ENCODE data around the gene STXBP3. TPM values are rescaled to one million over a fixed set of nuclear protein-coding genes. Genes with fewer than 3 reads are reported as not detected.
A peak's percentile ranks its signal among the peaks of the same experiment; 100 is the strongest.
"Not testable (repeated sequence)": the region's sequence is repeated elsewhere in the genome, so short reads cannot be mapped to it uniquely, and the experiment has no call there.

The STXBP3 gene, protein sequence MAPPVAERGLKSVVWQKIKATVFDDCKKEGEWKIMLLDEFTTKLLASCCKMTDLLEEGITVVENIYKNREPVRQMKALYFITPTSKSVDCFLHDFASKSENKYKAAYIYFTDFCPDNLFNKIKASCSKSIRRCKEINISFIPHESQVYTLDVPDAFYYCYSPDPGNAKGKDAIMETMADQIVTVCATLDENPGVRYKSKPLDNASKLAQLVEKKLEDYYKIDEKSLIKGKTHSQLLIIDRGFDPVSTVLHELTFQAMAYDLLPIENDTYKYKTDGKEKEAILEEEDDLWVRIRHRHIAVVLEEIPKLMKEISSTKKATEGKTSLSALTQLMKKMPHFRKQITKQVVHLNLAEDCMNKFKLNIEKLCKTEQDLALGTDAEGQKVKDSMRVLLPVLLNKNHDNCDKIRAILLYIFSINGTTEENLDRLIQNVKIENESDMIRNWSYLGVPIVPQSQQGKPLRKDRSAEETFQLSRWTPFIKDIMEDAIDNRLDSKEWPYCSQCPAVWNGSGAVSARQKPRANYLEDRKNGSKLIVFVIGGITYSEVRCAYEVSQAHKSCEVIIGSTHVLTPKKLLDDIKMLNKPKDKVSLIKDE
- total RNA-seq, result 24.3 and 36.7 TPM in 2 replicates

DNA sequence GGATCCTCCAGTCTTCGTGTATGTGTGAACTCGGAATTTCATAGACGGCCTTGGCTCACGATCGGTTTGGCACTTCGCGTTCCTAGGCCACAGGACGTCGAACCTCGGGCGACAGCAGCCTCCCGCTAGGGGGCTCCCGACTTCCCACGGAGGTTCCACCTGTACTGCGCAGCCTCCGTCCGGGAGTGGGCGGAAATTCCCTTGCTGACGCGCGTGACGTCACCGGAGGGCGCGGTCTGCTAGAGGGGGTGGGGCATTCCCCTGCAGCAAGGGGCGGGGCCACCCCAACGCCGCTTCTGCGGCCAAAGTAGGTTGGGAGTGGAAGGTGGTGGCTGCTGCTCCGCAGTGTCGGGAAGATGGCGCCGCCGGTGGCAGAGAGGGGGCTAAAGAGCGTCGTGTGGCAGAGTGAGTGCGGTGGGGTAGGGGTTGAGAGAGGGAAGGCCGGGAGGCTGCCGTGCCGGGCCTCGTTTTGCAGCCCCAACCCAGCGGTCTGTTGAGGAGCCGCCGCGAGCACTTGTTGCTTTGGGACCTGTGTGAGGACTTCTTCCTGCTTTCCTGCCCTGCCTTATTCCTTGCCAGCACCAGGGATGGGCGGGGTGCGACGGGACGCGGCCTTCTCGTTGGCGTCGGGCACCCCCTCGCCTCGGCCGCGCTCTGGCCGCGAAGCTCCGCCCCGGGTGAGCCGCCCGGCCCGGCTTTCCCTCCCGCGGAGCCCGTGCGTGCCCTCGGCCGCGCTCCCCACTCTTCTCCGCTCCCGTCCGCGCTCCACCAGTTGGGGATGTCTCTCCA is at the start of gene STXBP3:
STXBP3 (plus strand) TSS at position 293 of the 789 bp plus-strand sequence; CDS start at position 357, 64 bp downstream.
- H3K4me3 ChIP-seq (ENCODE audit: low read depth, low read length), result peak within 1 kb of the TSS; percentile 92
- DNase-seq (ENCODE audit: low read depth), result peak; percentile 68
- TF ChIP-seq, protein P1, sequence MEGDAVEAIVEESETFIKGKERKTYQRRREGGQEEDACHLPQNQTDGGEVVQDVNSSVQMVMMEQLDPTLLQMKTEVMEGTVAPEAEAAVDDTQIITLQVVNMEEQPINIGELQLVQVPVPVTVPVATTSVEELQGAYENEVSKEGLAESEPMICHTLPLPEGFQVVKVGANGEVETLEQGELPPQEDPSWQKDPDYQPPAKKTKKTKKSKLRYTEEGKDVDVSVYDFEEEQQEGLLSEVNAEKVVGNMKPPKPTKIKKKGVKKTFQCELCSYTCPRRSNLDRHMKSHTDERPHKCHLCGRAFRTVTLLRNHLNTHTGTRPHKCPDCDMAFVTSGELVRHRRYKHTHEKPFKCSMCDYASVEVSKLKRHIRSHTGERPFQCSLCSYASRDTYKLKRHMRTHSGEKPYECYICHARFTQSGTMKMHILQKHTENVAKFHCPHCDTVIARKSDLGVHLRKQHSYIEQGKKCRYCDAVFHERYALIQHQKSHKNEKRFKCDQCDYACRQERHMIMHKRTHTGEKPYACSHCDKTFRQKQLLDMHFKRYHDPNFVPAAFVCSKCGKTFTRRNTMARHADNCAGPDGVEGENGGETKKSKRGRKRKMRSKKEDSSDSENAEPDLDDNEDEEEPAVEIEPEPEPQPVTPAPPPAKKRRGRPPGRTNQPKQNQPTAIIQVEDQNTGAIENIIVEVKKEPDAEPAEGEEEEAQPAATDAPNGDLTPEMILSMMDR (conservative IDR thresholded peaks at IDR 0.05; ENCODE audit: low read depth, low read length), result peak; percentile 92

- DNase-seq (ENCODE audit: low read depth), result no peak
- no peak overlapping the region for H3K4me3 ChIP-seq (ENCODE audit: low read depth, low read length)
- TF ChIP-seq, protein P1 (conservative IDR thresholded peaks at IDR 0.05; ENCODE audit: low read depth, low read length), result no peak
Observed at GRCh38 chr1:108699375-108700332, 46.8 kb upstream of the STXBP3 start.

- DNase-seq (ENCODE audit: low read depth), result no peak
- H3K4me3 ChIP-seq (ENCODE audit: low read depth, low read length), result no peak overlapping the region
- TF ChIP-seq, protein P1 (conservative IDR thresholded peaks at IDR 0.05; ENCODE audit: low read depth, low read length), result no peak
Observed at GRCh38 chr1:108701176-108701849, 45.2 kb upstream of the STXBP3 start.

GRCh38 chr1:108702109-108702508 is 44.4 kb upstream of the STXBP3 start:
- not testable (repeated sequence) for DNase-seq (ENCODE audit: low read depth); H3K4me3 ChIP-seq (ENCODE audit: low read depth, low read length)

DNA sequence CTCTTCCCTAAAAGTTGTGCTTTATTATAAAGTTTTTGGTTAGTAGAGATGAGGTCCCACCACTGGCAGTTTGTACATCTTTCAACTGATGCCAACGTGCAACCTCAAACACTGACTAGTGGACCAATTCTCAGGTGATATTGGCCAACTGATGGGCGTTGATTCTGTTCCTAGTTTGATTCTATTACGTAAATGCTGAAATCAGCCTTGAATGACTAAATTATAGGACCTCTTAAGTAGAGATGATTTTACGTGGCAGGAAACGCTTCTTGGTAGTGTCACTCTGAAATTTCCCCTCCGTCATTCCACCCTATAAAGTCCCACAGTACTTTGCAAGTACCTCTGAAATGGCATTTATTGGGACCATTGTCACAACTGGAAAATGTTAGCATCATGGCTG is 42.5 kb upstream of the STXBP3 start:
- no peak overlapping the region for H3K4me3 ChIP-seq (ENCODE audit: low read depth, low read length)
- DNase-seq (ENCODE audit: low read depth), result no peak
- TF ChIP-seq, protein P1 (conservative IDR thresholded peaks at IDR 0.05; ENCODE audit: low read depth, low read length), result no peak

GRCh38 chr1:108704496-108704895 is 42.0 kb upstream of the STXBP3 start:
- DNase-seq (ENCODE audit: low read depth), result peak; percentile 22
- TF ChIP-seq, protein P1 (conservative IDR thresholded peaks at IDR 0.05; ENCODE audit: low read depth, low read length), result no peak
- H3K4me3 ChIP-seq (ENCODE audit: low read depth, low read length), result no peak overlapping the region

All from epithelial cell of proximal tubule (primary cell).